H9 (cell line): ENCODE results near the gene RIOK1. TPM values are rescaled to one million over a fixed set of nuclear protein-coding genes. Genes with fewer than 3 reads are reported as not detected.

Source experiments
- DNase-seq: peaks from one replicate; pipeline ENCODE4 v3.0.0-alpha.2; 2017
- H2AFZ ChIP-seq: one replicate; pipeline ENCODE4 v1.6.1; 2013; ENCODE audit warnings: mild to moderate bottlenecking, low read length, control low read depth, moderate library complexity
- H2AK5ac ChIP-seq: 2 replicates; pipeline ENCODE4 v1.6.1; 2013; ENCODE audit warnings: low read length, control low read depth, mixed read lengths; ENCODE audit not compliant: insufficient read length
- H2BK120ac ChIP-seq: one replicate; pipeline ENCODE4 v1.6.1; 2013; ENCODE audit warnings: low read depth, mild to moderate bottlenecking, low read length, control low read depth, inconsistent platforms; ENCODE audit not compliant: poor library complexity, severe bottlenecking
- H2BK12ac ChIP-seq: 2 replicates; pipeline ENCODE4 v1.6.1; 2013; ENCODE audit warnings: low read length, control low read depth, mixed read lengths, low read depth; ENCODE audit not compliant: insufficient read length
- H2BK15ac ChIP-seq: 2 replicates; pipeline ENCODE4 v1.6.1; 2013; ENCODE audit warnings: low read depth, low read length, control low read depth
- H2BK20ac ChIP-seq: one replicate; pipeline ENCODE4 v1.6.1; 2013; ENCODE audit warnings: low read depth, mild to moderate bottlenecking, low read length, control low read depth, inconsistent platforms; ENCODE audit not compliant: poor library complexity, severe bottlenecking
- H2BK5ac ChIP-seq: 2 replicates; pipeline ENCODE4 v1.6.1; 2013; ENCODE audit warnings: low read length, control low read depth, mixed read lengths; ENCODE audit not compliant: insufficient read length
- H3K14ac ChIP-seq: 2 replicates; pipeline ENCODE4 v1.6.1; 2013; ENCODE audit warnings: low read length, control low read depth; ENCODE audit not compliant: insufficient read depth
- H3K18ac ChIP-seq: 2 replicates; pipeline ENCODE4 v1.6.1; 2013; ENCODE audit warnings: low read depth, mild to moderate bottlenecking, mixed read lengths, low read length, control low read depth; ENCODE audit not compliant: insufficient read length
- H3K23ac ChIP-seq: 2 replicates; pipeline ENCODE4 v1.6.1; 2013; ENCODE audit warnings: low read length, control low read depth, mixed read lengths, low read depth; ENCODE audit not compliant: insufficient read length
- H3K23me2 ChIP-seq: 2 replicates; pipeline ENCODE4 v1.6.1; 2013; ENCODE audit warnings: low read depth, mild to moderate bottlenecking, mixed read lengths, low read length, control low read depth; ENCODE audit not compliant: insufficient read length, poor library complexity, severe bottlenecking
- H3K27ac ChIP-seq: 2 replicates; pipeline ENCODE4 v1.5.1; 2013; ENCODE audit warnings: low read length, control low read depth, mixed read lengths, low read depth; ENCODE audit not compliant: insufficient read length
- H3K27me3 ChIP-seq: 2 replicates; pipeline ENCODE4 v1.6.1; 2013; ENCODE audit warnings: low read length, control low read depth, inconsistent platforms; ENCODE audit not compliant: insufficient read depth
- H3K4ac ChIP-seq: 2 replicates; pipeline ENCODE4 v1.6.1; 2013; ENCODE audit warnings: low read depth, mild to moderate bottlenecking, control low read depth, inconsistent platforms, low read length, moderate library complexity
- H3K4me1 ChIP-seq: 2 replicates; pipeline ENCODE4 v1.6.1; 2013; ENCODE audit warnings: low read length, control low read depth, inconsistent platforms; ENCODE audit not compliant: insufficient read depth
- H3K4me2 ChIP-seq: 2 replicates; pipeline ENCODE4 v1.6.1; 2013; ENCODE audit warnings: low read length, control low read depth, mixed read lengths; ENCODE audit not compliant: insufficient read length, insufficient read depth
- H3K56ac ChIP-seq: 2 replicates; pipeline ENCODE4 v1.6.1; 2013; ENCODE audit warnings: low read depth, mild to moderate bottlenecking, mixed read lengths, low read length, control low read depth; ENCODE audit not compliant: insufficient read length
- H3K79me1 ChIP-seq: 2 replicates; pipeline ENCODE4 v1.6.1; 2013; ENCODE audit warnings: low read depth, mild to moderate bottlenecking, moderate library complexity, low read length, control low read depth, inconsistent platforms; ENCODE audit not compliant: insufficient read depth, poor library complexity, severe bottlenecking
- H3K79me2 ChIP-seq: 2 replicates; pipeline ENCODE4 v1.6.1; 2013; ENCODE audit warnings: low read length, control low read depth, inconsistent platforms; ENCODE audit not compliant: insufficient read depth
- H3K9ac ChIP-seq: 2 replicates; pipeline ENCODE4 v1.6.1; 2013; ENCODE audit warnings: low read length, control low read depth, mixed read lengths; ENCODE audit not compliant: insufficient read length; ENCODE audit errors: extremely low read depth
- H3K9me3 ChIP-seq: one replicate; pipeline ENCODE4 v1.6.1; 2013; ENCODE audit warnings: low read depth, low read length, inconsistent platforms; ENCODE audit not compliant: control insufficient read depth
- H3T11ph ChIP-seq: one replicate; pipeline ENCODE4 v1.6.1; 2013; ENCODE audit warnings: mild to moderate bottlenecking, low read length, control low read depth, inconsistent platforms
- H4K20me1 ChIP-seq: one replicate; pipeline ENCODE4 v1.6.1; 2013; ENCODE audit not compliant: control insufficient read depth, insufficient read length, insufficient read depth
- H4K5ac ChIP-seq: 2 replicates; pipeline ENCODE4 v1.6.1; 2013; ENCODE audit warnings: low read depth, mild to moderate bottlenecking, mixed read lengths, low read length, control low read depth; ENCODE audit not compliant: insufficient read length
- H4K8ac ChIP-seq: replicated peaks from 2 replicates; pipeline ENCODE4 v1.6.1; 2013; ENCODE audit warnings: low read length, control low read depth, mixed read lengths, low read depth; ENCODE audit not compliant: insufficient read length
- H4K91ac ChIP-seq: 2 replicates; pipeline ENCODE4 v1.6.1; 2013; ENCODE audit warnings: low read depth, mild to moderate bottlenecking, moderate library complexity, mixed read lengths, low read length, control low read depth; ENCODE audit not compliant: insufficient read length
- H3K27ac Mint-ChIP-seq, 3 experiments: 2 replicates in 2 of 3; 3 replicates in 1 of 3; pipeline ENCODE4 v1.8.0; 2020 to 2021; ENCODE audit warnings: mixed read lengths in 3 of 3, mild to moderate bottlenecking in 1 of 3, moderate library complexity in 1 of 3
- H3K27me3 Mint-ChIP-seq: 2 replicates; pipeline ENCODE4 v1.8.0; 2021; ENCODE audit warnings: low read depth, mild to moderate bottlenecking, moderate library complexity, mixed read lengths
- H3K36me3 Mint-ChIP-seq, 3 experiments: 2 replicates in 2 of 3; 3 replicates in 1 of 3; pipeline ENCODE4 v1.8.0; 2020 to 2021; ENCODE audit warnings: low read depth in 3 of 3, mixed read lengths in 3 of 3; ENCODE audit not compliant: insufficient read depth in 1 of 3
- H3K4me1 Mint-ChIP-seq, 2 experiments: 2 replicates each; pipeline ENCODE4 v1.8.0; 2020; ENCODE audit warnings: mixed read lengths in 2 of 2
- H3K4me3 Mint-ChIP-seq, 2 experiments: 2 replicates in 1 of 2; 3 replicates in 1 of 2; pipeline ENCODE4 v1.8.0; 2020 to 2021; ENCODE audit warnings: mild to moderate bottlenecking in 2 of 2, mixed read lengths in 2 of 2, moderate library complexity in 1 of 2
- H3K9me3 Mint-ChIP-seq, 2 experiments: 2 replicates in 1 of 2; 3 replicates in 1 of 2; pipeline ENCODE4 v1.8.0; 2020; ENCODE audit warnings: mild to moderate bottlenecking in 2 of 2, mixed read lengths in 2 of 2, moderate library complexity in 1 of 2
- WGBS: extraction: QIAGEN DNeasy Blood & Tissue Kit; methylation state at CpG from one replicate; pipeline ENCODE4 v1.1.7; 2013; ENCODE audit warnings: missing lambda C conversion rate, low lambda C conversion rate, mixed read lengths; ENCODE audit not compliant: insufficient read length; ENCODE audit errors: extremely low coverage; 5-methylcytosine and 5-hydroxymethylcytosine counted together
- total RNA-seq: library from RNA; stranded (reverse); gene quantifications from 2 replicates; pipeline ENCODE4 v1.2.1, GENCODE V29; 2021
- TF ChIP-seq, protein P1 (sequence below): fragments of 200-600 bp; sonication (generic); conservative IDR thresholded peaks from 3 replicates; pipeline ENCODE4 v1.8.0; 2021; ENCODE audit warnings: antibody characterized with exemption, mild to moderate bottlenecking

RIOK1 gene
- total RNA-seq, 1 experiment from 2014 or later = 40.0 TPM

GRCh38 chr6:7445101-7445500, 55.5 kb downstream of the RIOK1 start:
- Histone ChIP-seq H3K4ac (no peak overlapping the region), H3K9me3 (no peaks in the 10 kb centered on the region), H3K4me2 (no peak overlapping the region), H4K20me1 (no peaks in the 10 kb centered on the region), H3K9ac (no peak overlapping the region), H4K5ac (no peak overlapping the region), H2BK20ac (no peak overlapping the region), H4K8ac (no peak overlapping the region), H4K91ac (no peak overlapping the region), H3K14ac (no peak overlapping the region), H3K79me2 (no peaks in the 10 kb centered on the region), H3K27ac (no peak overlapping the region), H2BK120ac (no peak overlapping the region), H3K27me3 (no peaks in the 10 kb centered on the region), H3K18ac (no peak overlapping the region), H2AK5ac (no peak overlapping the region), H3T11ph (no peak overlapping the region), H3K4me1 (no peaks in the 10 kb centered on the region), H3K56ac (no peak overlapping the region), H3K79me1 (no peaks in the 10 kb centered on the region), H3K23me2 (no peaks in the 10 kb centered on the region), H2AFZ (no peak overlapping the region), H2BK15ac (no peak overlapping the region), H2BK12ac (no peak overlapping the region), H3K23ac (no peak overlapping the region), H2BK5ac (no peak overlapping the region)
- Mint-ChIP-seq H3K4me3 (no peak overlapping the region), H3K27ac (no peak overlapping the region), H3K36me3 (no peaks in the 10 kb centered on the region), H3K4me1 (peaks cover 11 to 22% of the 10 kb centered on the region in 2 experiments), H3K9me3 (peaks cover 0 to 2% of the 10 kb centered on the region in 2 experiments; a peak in 1 of 5 replicates), H3K27me3 (peaks cover 3% of the 10 kb centered on the region; the same call in 1 of the 2 replicates)
- WGBS = no CpG with 5 or more reads among the region's 2 CpGs
- TF ChIP-seq, protein P1, sequence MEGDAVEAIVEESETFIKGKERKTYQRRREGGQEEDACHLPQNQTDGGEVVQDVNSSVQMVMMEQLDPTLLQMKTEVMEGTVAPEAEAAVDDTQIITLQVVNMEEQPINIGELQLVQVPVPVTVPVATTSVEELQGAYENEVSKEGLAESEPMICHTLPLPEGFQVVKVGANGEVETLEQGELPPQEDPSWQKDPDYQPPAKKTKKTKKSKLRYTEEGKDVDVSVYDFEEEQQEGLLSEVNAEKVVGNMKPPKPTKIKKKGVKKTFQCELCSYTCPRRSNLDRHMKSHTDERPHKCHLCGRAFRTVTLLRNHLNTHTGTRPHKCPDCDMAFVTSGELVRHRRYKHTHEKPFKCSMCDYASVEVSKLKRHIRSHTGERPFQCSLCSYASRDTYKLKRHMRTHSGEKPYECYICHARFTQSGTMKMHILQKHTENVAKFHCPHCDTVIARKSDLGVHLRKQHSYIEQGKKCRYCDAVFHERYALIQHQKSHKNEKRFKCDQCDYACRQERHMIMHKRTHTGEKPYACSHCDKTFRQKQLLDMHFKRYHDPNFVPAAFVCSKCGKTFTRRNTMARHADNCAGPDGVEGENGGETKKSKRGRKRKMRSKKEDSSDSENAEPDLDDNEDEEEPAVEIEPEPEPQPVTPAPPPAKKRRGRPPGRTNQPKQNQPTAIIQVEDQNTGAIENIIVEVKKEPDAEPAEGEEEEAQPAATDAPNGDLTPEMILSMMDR = no peak
- DNase-seq = no peak
